Uterus (tissue), 2 donors: Measurements from ENCODE around the gene FCHO2.

Source experiments
- POLR2A ChIP-seq, 2 donors: fragments of 450-650 bp; IDR thresholded peaks; one replicate each; pipeline ENCODE4 v1.6.1; 2016; ENCODE audit warnings: antibody characterized with exemption in 2 of 2, mild to moderate bottlenecking in 1 of 2, moderate library complexity in 1 of 2
- TF ChIP-seq, protein P1 (sequence below), 4 experiments: fragments of 200-600 bp in 2 of 4; fragments of 450-650 bp in 2 of 4; sonication (generic) in 2 of 4; IDR thresholded peaks; one replicate each; pipeline ENCODE4 v1.5.1; 2016 to 2019; ENCODE audit warnings: antibody characterized with exemption in 4 of 4, mild to moderate bottlenecking in 2 of 4, moderate library complexity in 1 of 4

DNA sequence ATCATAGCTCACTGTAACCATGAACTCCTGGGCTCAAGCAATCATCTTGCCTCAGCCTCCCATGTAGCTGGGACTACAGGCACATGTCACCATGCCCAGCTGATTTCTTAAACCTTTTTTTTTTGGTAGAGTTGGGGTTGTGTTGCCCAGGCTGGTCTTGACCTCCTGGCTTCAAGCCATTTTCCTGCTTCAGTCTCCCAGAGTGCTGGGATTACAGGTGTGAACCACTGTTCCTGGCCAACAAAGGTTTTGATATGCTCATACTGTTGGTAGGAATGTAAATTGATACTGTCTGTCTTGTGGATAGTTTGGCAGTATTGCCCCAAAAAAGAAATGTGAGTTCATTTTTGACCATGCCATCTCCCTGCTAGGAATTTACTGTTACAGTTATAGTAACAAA is 87.2 kb downstream of the FCHO2 start:
- TF ChIP-seq, protein P1, sequence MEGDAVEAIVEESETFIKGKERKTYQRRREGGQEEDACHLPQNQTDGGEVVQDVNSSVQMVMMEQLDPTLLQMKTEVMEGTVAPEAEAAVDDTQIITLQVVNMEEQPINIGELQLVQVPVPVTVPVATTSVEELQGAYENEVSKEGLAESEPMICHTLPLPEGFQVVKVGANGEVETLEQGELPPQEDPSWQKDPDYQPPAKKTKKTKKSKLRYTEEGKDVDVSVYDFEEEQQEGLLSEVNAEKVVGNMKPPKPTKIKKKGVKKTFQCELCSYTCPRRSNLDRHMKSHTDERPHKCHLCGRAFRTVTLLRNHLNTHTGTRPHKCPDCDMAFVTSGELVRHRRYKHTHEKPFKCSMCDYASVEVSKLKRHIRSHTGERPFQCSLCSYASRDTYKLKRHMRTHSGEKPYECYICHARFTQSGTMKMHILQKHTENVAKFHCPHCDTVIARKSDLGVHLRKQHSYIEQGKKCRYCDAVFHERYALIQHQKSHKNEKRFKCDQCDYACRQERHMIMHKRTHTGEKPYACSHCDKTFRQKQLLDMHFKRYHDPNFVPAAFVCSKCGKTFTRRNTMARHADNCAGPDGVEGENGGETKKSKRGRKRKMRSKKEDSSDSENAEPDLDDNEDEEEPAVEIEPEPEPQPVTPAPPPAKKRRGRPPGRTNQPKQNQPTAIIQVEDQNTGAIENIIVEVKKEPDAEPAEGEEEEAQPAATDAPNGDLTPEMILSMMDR (IDR thresholded peaks at IDR 0.05) = no peak
- no peak for TF ChIP-seq POLR2A (IDR thresholded peaks at IDR 0.05)
